ENCODE measurements around the gene SYNPO. TPM values are rescaled to one million over a fixed set of nuclear protein-coding genes. Genes with fewer than 3 reads are reported as not detected.

Gene SYNPO
- total and polyA plus RNA-seq, 2 donors from 2014 or later, result 46.3 to 87.6 TPM

- no peaks in the 10 kb centered on the region for H3K36me3 ChIP-seq (ENCODE audit: control insufficient read depth in 2 of 3, insufficient read depth in 3 of 3, low read length in 3 of 3)
- no peaks in the 10 kb centered on the region for H3K27me3 ChIP-seq (ENCODE audit: control insufficient read depth, insufficient read depth, low read length)
- no peaks in the 10 kb centered on the region for H3K9me3 ChIP-seq (ENCODE audit: control insufficient read depth in 2 of 3, insufficient read depth in 1 of 3, low read length in 3 of 3)
- intact Hi-C loops (cut with DNase I), result no loop called here
- H3K4me3 ChIP-seq (ENCODE audit: low read length in 3 of 3), result peak overlapping the region; percentile 30 to 82 (median 43)
- DNase-seq, result peak in 2 of 5 donors; percentile 52 to 69
- no peak for TF ChIP-seq CTCF (IDR thresholded peaks at IDR 0.05; ENCODE audit: borderline replicate concordance, extremely low read depth, insufficient read depth)
- FAIRE-seq, result no peak
- peak overlapping the region in 2 of 3 donors; percentile 83 to 96 for H3K9ac ChIP-seq (ENCODE audit: low read length in 3 of 3)
- H3K4me1 ChIP-seq (ENCODE audit: control insufficient read depth in 2 of 3, insufficient read depth in 2 of 3, low read depth in 1 of 3, low read length in 3 of 3), result peaks cover 0 to 19% (median 6%) of the 10 kb centered on the region in 3 donors
- H3K27ac ChIP-seq (ENCODE audit: low read depth in 2 of 2, low read length in 2 of 2), result peak overlapping the region; percentile 86
Measured at GRCh38 chr5:150624334-150625163, 15.9 kb upstream of the SYNPO start.

GRCh38 chr5:150625164-150625535 lies 15.3 kb upstream of the SYNPO start:
- peaks cover 0 to 19% (median 6%) of the 10 kb centered on the region in 3 donors for H3K4me1 ChIP-seq (ENCODE audit: control insufficient read depth in 2 of 3, insufficient read depth in 2 of 3, low read depth in 1 of 3, low read length in 3 of 3)
- no peaks in the 10 kb centered on the region for H3K27me3 ChIP-seq (ENCODE audit: control insufficient read depth, insufficient read depth, low read length)
- intact Hi-C loops (cut with DNase I), result no loop called here
- H3K9ac ChIP-seq (ENCODE audit: low read length in 3 of 3), result peak overlapping the region in 2 of 3 donors; percentile 83 to 96
- FAIRE-seq, result no peak
- H3K4me3 ChIP-seq (ENCODE audit: low read length in 3 of 3), result peak overlapping the region; percentile 30 to 82 (median 43)
- H3K36me3 ChIP-seq (ENCODE audit: control insufficient read depth in 2 of 3, insufficient read depth in 3 of 3, low read length in 3 of 3), result no peaks in the 10 kb centered on the region
- H3K27ac ChIP-seq (ENCODE audit: low read depth in 2 of 2, low read length in 2 of 2), result peak overlapping the region; percentile 86
- no peak for DNase-seq
- no peak for TF ChIP-seq CTCF (IDR thresholded peaks at IDR 0.05; ENCODE audit: borderline replicate concordance, extremely low read depth, insufficient read depth)
- H3K9me3 ChIP-seq (ENCODE audit: control insufficient read depth in 2 of 3, insufficient read depth in 1 of 3, low read length in 3 of 3), result no peaks in the 10 kb centered on the region

- peaks cover 0 to 19% (median 6%) of the 10 kb centered on the region in 3 donors for H3K4me1 ChIP-seq (ENCODE audit: control insufficient read depth in 2 of 3, insufficient read depth in 2 of 3, low read depth in 1 of 3, low read length in 3 of 3)
- H3K27me3 ChIP-seq (ENCODE audit: control insufficient read depth, insufficient read depth, low read length), result no peaks in the 10 kb centered on the region
- peak overlapping the region in 2 of 3 donors; percentile 43 to 82 for H3K4me3 ChIP-seq (ENCODE audit: low read length in 3 of 3)
- no peaks in the 10 kb centered on the region for H3K9me3 ChIP-seq (ENCODE audit: control insufficient read depth in 2 of 3, insufficient read depth in 1 of 3, low read length in 3 of 3)
- H3K27ac ChIP-seq (ENCODE audit: low read depth in 2 of 2, low read length in 2 of 2), result peak overlapping the region; percentile 86
- no peaks in the 10 kb centered on the region for H3K36me3 ChIP-seq (ENCODE audit: control insufficient read depth in 2 of 3, insufficient read depth in 3 of 3, low read length in 3 of 3)
- intact Hi-C loops (cut with DNase I), result no loop called here
- no peak for TF ChIP-seq CTCF (IDR thresholded peaks at IDR 0.05; ENCODE audit: borderline replicate concordance, extremely low read depth, insufficient read depth)
- DNase-seq, result no peak
- peak overlapping the region in 2 of 3 donors; percentile 83 to 96 for H3K9ac ChIP-seq (ENCODE audit: low read length in 3 of 3)
- FAIRE-seq, result no peak
Measured at GRCh38 chr5:150625831-150626746, 14.4 kb upstream of the SYNPO start.
